HG03457 (cell line): ENCODE data around the gene PTPN6.

Source experiments
- ATAC-seq: cut with Tn5 transposase; IDR thresholded peaks from one replicate; pipeline ENCODE4 v1.9.1; 2021; ENCODE audit warnings: moderate number of reproducible peaks; ENCODE audit not compliant: unreplicated experiment

PTPN6 gene

DNA sequence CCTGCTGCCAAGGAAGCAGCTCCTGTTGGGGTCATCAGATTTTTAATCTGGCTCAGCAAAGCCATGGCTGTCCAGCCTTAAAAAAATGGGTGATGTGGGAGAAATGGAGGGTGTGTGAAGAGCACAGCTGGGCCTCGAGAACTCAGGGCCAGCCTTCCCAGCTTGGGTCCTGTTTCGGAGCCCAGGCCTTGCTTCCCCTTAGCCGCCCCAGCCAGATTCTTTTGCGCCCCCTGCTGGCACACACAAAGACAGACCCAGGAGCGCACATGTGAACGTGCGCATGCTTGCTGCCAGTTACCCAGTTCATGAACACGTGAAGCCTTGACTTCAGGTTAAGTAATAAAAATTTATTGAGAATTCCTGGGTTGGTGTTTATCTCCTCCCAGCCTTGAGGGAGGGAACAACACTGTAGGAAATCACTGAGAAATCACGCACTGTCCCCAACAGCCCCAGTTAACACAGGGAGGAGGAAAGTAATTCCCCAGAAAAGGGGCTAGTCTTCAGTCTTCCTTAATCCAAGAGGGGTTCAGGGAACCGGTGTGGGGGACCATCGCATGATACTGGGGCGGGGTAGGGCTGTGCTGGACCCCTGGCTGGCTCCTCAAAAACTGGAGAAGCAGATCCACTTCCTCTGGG, 14.0 kb downstream of the PTPN6 start:
- ATAC-seq = no peak

DNA sequence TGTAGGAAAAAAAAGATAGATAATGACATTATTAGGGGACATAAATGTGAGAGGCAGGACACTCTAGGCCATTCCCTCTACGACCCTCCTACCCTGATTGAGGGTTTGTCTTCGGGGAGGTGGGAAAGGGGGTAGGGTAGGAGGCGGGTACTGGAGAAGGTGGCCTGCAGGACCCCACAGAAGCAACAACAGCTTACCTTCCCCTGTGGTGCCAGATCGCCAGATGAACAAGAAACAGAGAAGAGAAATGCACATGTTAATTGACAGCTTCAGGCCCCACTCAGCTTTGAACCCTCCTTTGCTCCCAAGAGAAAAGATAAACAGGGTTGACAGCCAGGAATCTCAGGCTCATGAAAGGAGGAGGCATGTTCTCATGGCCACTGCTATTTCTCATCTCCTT, 14.6 kb downstream of the PTPN6 start:
- ATAC-seq = no peak

DNA sequence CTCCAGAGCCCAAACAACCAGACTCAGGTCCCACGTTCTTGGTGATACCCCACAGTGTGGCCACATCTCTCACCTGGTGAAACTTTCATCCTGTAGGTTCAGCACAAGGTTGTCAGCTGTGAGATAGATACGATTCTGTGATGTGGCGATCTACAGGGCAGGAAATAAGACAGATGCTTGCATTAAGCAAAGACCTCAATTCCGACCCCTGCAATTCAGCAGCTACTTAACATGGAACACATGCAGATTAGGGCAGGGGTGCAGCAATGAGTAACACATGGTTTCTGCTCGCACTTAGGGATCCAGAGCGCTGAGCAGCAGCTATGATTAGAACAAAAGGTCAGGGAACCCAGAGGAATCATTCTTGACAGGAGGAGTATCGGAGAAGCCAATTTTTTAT, 15.2 kb downstream of the PTPN6 start:
- ATAC-seq = no peak

DNA sequence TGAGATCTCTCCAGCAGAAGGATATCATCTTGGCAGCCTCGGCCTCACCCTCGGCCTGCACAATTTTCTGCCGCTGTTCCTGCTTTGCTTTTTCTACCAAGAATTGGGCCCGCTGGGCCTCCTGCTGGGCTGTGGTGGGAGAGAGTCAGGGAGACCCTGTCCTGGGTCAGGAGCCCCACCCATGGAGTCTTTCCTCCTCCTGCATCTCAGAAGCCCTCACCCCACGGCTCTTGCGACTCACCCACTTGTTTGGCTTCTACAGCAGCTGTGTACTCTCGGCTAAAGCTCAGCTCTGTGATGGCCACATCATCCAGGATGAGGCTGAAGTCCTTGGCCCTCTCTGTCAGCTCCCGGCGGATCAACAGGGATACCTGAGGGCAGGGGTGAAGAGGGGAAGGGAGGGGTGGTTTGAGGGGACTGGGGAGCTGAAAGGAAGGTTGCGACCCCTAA, 16.5 kb downstream of the PTPN6 start:
- ATAC-seq = no peak

DNA sequence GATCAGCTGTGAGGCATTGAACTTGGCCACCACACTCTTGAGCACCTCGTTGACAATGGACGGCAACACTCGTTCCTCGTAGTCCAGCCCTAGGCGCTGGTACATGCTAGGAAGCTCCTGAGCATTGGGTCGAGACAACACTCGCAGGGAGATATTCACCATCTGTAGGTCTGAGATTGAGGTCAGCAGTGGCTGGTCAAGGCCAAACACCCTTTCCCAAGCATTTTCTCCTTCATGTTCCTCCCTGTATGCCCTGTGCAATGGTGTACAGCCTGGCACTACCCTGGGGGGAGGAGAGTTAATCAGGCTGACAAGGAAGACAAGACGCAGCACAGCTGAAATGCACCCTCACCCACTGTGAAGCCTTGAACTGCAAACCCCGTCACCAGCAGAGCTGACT, 17.3 kb downstream of the PTPN6 start:
- no peak for ATAC-seq

DNA sequence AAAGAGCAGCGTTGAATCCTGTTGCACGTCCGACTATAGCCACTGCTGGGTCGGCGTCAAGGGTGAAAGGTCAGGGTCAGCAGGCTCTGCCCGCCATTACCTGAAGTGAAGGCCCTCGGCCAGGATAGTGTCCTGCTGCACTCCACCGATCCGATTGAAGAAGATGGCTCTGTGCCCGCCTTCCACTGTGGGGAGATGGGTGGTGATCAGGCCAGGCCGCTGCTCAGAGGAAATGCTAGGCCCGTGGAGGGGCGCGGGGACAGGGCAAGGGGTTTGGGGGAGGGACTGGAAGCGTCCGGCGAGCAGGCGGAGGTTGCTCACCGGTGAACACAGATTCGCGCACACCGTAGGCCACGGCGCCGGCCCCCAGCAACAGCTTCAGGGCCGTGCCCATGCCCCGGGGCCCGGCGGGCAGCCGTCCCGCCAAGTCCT, 19.0 kb downstream of the PTPN6 start:
- no peak for ATAC-seq

DNA sequence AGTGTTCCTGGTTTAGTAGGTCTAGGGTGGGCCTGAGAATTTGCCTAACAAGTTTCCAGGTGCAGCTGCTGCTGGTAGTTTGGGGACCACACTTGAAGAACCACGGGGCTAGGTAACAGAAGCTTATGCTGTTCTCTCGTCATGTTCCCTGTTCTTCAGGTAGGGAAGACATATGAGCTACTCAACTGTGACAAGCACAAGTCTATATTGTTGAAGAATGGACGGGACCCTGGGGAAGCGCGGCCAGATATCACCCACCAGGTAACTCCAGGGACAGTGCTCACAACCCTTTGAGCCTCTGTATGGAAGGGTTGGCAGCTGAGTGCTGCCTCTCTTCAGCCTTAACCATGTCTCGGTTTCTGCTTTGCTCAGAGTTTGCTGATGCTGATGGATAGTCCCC, 23.0 kb downstream of the PTPN6 start:
- ATAC-seq = no peak

DNA sequence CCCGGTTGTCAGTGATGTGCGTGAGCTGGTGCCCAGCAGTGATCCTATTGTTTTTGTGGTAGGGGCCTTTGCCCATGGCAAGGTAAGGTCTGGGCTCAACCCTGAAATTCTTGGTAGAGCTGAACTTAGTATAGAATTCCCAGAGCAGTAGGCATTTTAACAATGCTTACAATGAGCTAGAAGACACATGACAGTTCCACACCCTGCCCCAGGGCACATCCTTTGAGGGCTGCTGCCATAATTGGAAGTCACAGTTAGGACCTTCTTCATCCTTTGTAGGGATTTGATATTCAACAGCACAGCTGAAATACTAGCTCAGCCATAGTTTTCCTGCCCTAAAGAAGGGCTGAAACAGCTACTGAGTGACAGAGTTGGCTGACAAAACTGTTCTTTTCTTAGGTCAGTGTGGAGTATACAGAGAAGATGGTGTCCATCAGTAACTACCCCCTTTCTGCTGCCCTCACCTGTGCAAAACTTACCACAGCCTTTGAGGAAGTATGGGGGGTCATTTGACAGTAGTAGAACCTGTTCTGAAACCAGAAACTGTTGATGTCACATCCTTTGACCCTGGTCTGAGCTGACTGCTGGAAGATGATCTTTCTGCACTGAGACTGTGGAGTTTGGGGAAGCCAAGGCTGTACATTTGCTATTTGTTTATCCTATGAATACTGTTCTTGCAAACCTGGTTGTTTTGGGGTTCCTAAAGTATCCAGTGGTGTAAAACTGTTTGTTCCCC, 24.3 kb downstream of the PTPN6 start:
- ATAC-seq = no peak

DNA sequence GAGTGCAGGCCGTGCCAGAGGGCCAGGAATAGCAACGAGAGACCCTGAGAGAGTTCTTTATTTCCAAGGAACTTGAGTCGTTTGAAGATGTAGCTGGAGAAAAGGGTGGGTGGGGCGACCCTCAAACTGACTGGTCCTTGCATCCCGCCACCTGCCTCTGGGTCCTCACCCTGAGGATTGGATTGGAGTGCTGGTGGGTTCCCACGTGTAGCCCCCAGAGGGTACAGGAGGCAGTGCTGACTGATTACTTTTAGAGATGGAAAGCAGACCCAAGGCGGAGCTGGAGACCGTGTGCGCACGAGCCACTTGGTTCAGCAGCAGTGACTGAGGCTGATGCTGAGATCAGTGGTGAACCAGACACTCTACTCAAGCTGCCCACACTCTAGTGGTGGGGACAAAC, 26.5 kb downstream of the PTPN6 start:
- no peak for ATAC-seq

DNA sequence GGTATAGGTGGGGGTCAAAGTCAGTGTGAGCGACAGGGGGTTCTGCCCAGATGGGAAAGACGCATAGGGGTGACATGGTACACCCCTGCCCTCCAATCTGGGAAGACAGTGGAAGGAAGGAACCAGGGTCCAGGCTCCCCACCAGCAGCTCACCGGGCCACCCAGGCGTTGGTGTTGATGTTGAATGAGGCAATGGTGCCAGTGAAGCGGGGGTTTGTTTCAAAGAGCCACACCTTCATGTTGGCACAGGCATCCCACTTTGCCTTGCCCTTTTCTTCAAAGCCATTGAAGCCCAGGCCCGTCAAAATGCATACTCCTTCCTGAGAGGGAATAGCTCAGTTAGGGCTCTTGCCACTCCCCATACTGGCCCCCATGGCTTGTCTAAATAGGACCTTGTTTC, 27.0 kb downstream of the PTPN6 start:
- no peak for ATAC-seq

DNA sequence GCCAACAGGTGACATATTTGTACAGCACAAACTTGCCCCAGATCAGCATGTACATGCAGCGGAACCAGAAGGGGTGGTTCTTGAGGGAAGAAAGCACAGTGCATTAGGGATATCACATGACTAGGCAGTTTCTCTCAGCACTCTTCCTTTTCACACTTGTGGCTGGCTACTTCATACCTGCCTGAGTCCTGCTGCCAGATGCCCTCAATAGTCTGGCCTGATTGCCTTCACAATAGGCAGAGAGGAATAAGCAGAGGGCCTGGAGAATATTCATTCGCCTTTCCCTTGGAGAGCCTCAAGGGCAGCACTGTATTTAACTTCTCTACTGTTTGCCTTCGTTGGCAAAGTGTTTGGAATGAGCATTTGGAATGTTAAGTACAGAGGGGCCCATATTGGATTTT, 27.5 kb downstream of the PTPN6 start:
- ATAC-seq = no peak

DNA sequence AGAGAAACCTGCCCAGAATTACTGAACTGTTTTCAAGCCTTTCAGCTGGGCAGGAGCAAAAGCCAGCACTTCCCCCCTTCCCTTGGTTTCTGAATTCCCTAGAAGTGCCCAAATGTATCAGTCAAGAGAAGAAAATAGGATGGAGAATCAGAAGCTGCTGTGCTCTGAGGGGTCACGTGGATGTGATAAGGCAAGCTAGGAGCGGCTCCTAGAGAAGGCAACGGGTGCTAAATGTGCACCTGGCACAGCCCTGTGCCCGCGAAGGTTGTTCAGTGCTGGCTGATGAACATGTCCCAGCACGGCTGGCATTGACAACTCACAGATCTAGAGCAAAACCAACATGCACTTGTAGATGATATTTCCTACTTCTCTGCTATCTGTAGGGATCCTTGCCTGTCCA, 27.9 kb downstream of the PTPN6 start:
- ATAC-seq = no peak

DNA sequence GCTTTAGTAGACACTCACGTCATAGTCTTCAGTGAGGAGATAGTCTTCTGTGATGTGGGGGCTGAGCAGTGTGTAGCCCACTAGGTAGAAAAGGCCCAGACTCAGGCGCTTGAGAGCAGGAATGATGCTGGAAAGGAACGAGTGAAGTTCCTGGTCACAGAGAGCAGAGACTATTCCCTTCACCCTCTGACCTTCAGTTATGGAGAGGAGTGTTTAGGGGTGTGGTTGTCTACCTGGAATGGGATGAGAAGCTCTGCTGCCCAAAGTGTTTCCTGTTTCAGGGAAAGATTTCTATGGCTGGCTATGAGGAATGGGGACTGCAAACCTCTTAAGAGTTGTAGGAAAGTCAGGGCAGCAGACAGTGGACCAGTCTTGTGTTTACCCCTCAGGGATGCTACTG, 28.3 kb downstream of the PTPN6 start:
- ATAC-seq = no peak

DNA sequence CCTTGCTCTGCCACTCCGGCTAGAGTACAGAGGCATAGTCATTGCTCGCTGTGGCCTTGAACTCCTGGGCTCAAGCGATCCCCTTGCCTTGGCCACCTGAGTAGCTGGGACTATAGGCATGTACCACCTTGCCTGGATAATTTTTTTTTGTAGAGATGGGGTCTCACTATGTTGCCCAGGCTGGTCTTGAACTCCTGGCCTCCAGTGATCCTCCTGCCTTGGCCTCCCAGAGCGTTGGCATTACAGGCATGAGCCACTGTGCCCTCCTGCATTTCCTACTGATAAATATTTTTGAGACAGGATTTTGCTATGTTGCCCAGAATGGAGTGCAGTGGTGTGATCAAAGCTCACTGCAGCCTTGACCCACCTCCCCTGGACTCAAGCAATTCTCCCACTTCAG, 28.9 kb downstream of the PTPN6 start:
- no peak for ATAC-seq

DNA sequence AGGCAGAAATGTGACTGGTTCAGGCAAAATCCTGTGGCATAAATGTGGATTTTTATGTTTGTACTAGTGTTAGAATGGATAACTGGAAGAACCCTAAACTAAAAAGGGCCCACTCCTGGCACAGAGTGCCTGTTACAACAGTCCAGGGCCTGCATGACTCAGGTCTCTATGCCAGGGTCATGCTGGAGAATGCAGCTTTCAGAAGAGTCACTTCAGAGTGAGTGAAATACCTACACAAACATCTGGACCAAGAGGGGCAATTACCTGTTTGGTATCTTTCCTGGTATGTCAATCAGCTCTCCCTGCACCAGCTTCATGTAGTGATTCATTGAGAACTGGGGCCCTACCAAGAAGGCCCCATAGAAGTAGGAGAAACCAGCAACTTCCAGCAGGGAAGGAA, 29.6 kb downstream of the PTPN6 start:
- ATAC-seq = no peak

DNA sequence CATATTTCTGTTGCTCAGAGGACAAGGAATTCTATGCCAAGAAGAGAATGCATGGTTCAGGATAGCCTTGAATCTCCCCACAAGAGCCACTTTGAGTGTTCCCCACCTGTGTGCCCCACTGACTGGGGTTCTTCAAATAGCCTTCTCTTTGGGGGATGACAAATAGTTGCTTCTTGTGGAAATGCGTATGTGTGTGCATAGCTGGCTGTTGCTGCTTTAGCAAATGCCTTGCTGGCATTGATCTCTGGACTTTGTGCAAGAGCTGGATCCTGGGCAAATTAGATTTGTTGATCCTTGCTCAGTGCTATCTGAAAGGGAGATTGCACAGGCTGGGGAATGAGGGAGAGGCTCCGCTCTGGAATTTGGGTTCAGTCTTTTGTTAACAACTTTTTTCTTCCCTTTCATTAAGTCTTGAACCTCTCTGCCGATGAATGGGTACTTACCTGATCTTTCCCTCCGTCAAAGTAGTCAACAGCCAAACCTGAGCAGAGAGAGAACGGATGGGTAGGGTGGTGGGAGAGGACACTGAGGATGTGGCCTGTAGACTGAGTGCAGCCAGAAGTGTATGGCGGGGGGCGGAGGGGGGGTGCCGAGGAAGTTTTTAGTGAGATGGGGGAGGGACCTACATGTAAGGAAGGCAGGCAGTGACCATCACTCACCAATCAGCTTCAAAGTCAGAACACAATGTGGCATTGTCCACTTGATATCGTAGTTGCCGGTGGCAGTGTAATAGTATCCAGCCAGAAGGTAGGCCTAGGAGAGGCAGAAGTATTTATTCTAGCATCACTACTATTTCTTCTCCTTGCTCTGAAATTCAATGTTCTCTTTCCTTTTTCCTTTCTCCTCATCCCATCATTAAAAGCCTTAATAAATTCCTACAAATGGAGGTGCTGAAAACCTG, 30.2 kb downstream of the PTPN6 start:
- no peak for ATAC-seq

DNA sequence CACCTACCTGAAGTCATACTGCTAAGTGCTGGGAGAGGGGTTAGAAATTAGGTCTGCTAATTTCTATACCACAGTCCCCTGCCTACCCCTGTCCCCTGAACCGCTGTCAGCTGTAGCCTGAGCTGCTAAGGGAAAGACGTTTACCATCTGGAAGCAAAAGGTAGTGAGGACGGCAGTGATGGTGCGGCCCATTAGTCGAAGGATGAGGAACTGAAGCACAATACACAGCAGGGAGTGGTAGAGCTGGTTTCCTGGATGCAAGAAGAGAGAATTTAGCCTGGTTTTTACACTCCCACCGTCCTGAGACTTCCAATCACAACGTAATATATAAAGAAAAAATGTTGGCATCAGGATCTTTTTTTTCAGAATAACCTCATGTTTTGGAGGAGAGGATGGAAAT, 31.4 kb downstream of the PTPN6 start:
- ATAC-seq = no peak

DNA sequence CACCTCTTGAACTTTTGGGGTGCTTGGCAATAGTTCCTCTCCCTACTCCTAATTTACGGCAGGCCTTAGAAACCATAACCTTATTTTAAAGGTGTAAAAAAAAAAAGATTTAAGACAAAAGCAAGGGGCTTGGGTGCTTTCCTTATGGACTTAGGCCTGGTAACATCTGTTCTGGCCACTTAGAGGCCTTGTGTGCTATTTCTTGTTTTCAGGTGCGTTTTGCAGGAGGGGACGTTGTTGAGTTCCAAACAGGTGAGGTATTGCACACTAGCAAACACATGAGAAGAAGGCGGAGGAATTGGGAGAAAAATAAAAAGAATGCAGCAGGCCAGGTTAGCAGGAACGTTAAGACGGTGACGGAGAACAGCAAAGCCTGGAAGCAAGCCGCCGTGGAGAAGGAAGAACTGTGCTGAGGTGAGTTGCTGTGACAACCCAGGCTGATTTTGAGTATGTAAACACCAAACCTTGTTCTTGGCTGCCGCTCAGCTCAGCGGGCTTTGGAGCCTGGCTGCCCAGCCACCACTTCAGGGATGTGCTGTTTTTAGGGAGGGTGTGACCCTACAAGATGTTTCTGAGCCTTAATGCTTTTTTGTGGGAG, 36.9 kb downstream of the PTPN6 start:
- no peak for ATAC-seq

DNA sequence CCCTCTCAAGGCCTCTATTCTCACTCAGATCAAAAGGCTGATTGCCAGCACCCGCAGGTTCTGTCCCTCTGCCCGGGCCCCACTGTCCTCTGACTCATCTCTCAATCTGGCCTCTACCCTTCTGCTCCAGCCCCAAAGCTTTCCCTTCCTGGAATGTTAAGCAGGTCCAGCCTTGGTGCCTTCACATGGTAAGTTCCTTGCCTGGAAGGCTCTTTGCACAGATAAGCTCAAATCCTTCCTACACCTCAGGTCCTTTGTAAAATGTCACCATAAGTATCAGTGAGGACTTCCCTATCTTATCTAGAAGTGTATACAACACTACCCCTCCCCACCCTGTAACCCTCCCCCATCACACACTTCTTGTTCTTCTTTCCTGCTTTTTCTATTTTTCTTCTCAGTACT, 44.9 kb downstream of the PTPN6 start:
- no peak for ATAC-seq

DNA sequence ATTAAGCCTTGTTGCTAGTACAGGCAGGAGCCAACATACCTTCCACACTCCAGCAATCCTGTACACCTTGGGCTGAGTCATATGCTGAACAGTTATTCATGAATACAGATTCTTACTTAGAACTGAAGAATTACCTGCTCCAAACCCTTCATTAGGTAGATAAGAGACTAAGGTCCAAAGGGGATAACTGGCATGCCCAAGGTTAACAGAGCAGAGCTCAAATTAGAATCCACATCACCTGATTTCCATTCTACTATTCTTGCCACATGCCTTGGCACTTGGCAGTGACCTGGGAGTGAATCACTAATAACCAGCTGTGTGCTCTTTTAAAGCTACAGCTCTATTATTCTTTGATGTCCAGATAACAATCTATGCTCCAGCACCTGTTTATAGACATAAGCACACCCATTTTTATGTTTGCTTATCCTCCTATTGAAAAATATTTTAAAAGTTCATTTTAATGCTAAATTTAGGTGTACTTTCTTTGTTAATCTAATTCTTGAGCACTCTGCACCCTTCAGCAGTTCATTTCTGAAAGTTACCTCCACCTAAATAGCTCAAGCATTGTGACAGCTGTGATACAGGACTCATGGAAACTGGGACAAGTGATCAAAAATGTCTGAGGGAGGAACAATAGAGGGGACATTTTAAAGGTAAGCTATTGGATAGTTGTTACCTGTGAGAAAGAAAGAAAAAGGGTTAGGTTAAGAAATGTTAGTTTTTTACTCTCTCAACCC, 47.7 kb downstream of the PTPN6 start:
- no peak for ATAC-seq
